ENCODE results near the gene PPARD.
A peak's percentile ranks its signal among the peaks of the same experiment; 100 is the strongest.
"Not testable (repeated sequence)": the region's sequence is repeated elsewhere in the genome, so short reads cannot be mapped to it uniquely, and the experiment has no call there.

PPARD gene

GRCh38 chr6:35419417-35419816 is 77.1 kb downstream of the PPARD start:
- no peak overlapping the region for H3K4me3 ChIP-seq (ENCODE audit: low read depth in 1 of 2, low read length in 2 of 2)
- no peak overlapping the region for H3K27ac ChIP-seq (ENCODE audit: low read depth, low read length)
- no peak overlapping the region for H3K9ac ChIP-seq (ENCODE audit: low read depth in 1 of 2, low read length in 2 of 2)
- no peaks in the 10 kb centered on the region for H3K27me3 ChIP-seq (ENCODE audit: control insufficient read depth in 1 of 2, insufficient read depth in 2 of 2, low read length in 2 of 2)
- peaks cover 22 to 25% of the 10 kb centered on the region in 2 donors for H3K4me1 ChIP-seq (ENCODE audit: control insufficient read depth in 1 of 2, insufficient read depth in 2 of 2, low read length in 2 of 2)
- peaks cover 11 to 34% of the 10 kb centered on the region in 2 donors for H3K36me3 ChIP-seq (ENCODE audit: control insufficient read depth in 1 of 2, insufficient read depth in 2 of 2, low read length in 2 of 2)
- H3K9me3 ChIP-seq (ENCODE audit: control insufficient read depth in 1 of 2, low read length in 2 of 2): no peaks in the 10 kb centered on the region

GRCh38 chr6:35419961-35420360 is 77.6 kb downstream of the PPARD start:
- Histone ChIP-seq H3K4me1 (ENCODE audit: control insufficient read depth in 1 of 2, insufficient read depth in 2 of 2, low read length in 2 of 2) (peaks cover 18 to 20% of the 10 kb centered on the region in 2 donors), H3K9ac (ENCODE audit: low read depth in 1 of 2, low read length in 2 of 2) (no peak overlapping the region), H3K27ac (ENCODE audit: low read depth, low read length) (no peak overlapping the region), H3K27me3 (ENCODE audit: control insufficient read depth in 1 of 2, insufficient read depth in 2 of 2, low read length in 2 of 2) (no peaks in the 10 kb centered on the region), H3K36me3 (ENCODE audit: control insufficient read depth in 1 of 2, insufficient read depth in 2 of 2, low read length in 2 of 2) (peaks cover 14 to 34% of the 10 kb centered on the region in 2 donors), H3K4me3 (ENCODE audit: low read depth in 1 of 2, low read length in 2 of 2) (no peak overlapping the region), H3K9me3 (ENCODE audit: control insufficient read depth in 1 of 2, low read length in 2 of 2) (no peaks in the 10 kb centered on the region)

GRCh38 chr6:35425284-35425683 is 82.9 kb downstream of the PPARD start:
- no peak overlapping the region for H3K9ac ChIP-seq (ENCODE audit: low read depth in 1 of 2, low read length in 2 of 2)
- peaks cover 14 to 54% of the 10 kb centered on the region in 2 donors for H3K36me3 ChIP-seq (ENCODE audit: control insufficient read depth in 1 of 2, insufficient read depth in 2 of 2, low read length in 2 of 2)
- no peak overlapping the region for H3K4me3 ChIP-seq (ENCODE audit: low read depth in 1 of 2, low read length in 2 of 2)
- H3K9me3 ChIP-seq (ENCODE audit: control insufficient read depth in 1 of 2, low read length in 2 of 2): peaks cover 10 to 21% of the 10 kb centered on the region in 2 donors
- no peak overlapping the region for H3K27ac ChIP-seq (ENCODE audit: low read depth, low read length)
- H3K4me1 ChIP-seq (ENCODE audit: control insufficient read depth in 1 of 2, insufficient read depth in 2 of 2, low read length in 2 of 2): no peaks in the 10 kb centered on the region
- no peaks in the 10 kb centered on the region for H3K27me3 ChIP-seq (ENCODE audit: control insufficient read depth in 1 of 2, insufficient read depth in 2 of 2, low read length in 2 of 2)

GRCh38 chr6:35426074-35426473 is 83.7 kb downstream of the PPARD start:
- Histone ChIP-seq H3K27ac (ENCODE audit: low read depth, low read length) (no peak overlapping the region), H3K27me3 (ENCODE audit: control insufficient read depth in 1 of 2, insufficient read depth in 2 of 2, low read length in 2 of 2) (no peaks in the 10 kb centered on the region), H3K4me1 (ENCODE audit: control insufficient read depth in 1 of 2, insufficient read depth in 2 of 2, low read length in 2 of 2) (no peaks in the 10 kb centered on the region), H3K9ac (ENCODE audit: low read depth in 1 of 2, low read length in 2 of 2) (no peak overlapping the region), H3K4me3 (ENCODE audit: low read depth in 1 of 2, low read length in 2 of 2) (no peak overlapping the region), H3K36me3 (ENCODE audit: control insufficient read depth in 1 of 2, insufficient read depth in 2 of 2, low read length in 2 of 2) (peaks cover 14 to 53% of the 10 kb centered on the region in 2 donors), H3K9me3 (ENCODE audit: control insufficient read depth in 1 of 2, low read length in 2 of 2) (peaks cover 10 to 21% of the 10 kb centered on the region in 2 donors)

- Histone ChIP-seq H3K9me3 (ENCODE audit: control insufficient read depth in 1 of 2, low read length in 2 of 2) (peaks cover 10 to 21% of the 10 kb centered on the region in 2 donors), H3K27me3 (ENCODE audit: control insufficient read depth in 1 of 2, insufficient read depth in 2 of 2, low read length in 2 of 2) (no peaks in the 10 kb centered on the region), H3K36me3 (ENCODE audit: control insufficient read depth in 1 of 2, insufficient read depth in 2 of 2, low read length in 2 of 2) (peaks cover 10 to 43% of the 10 kb centered on the region in 2 donors), H3K4me3 (ENCODE audit: low read depth in 1 of 2, low read length in 2 of 2) (no peak overlapping the region), H3K27ac (ENCODE audit: low read depth, low read length) (no peak overlapping the region), H3K9ac (ENCODE audit: low read depth in 1 of 2, low read length in 2 of 2) (no peak overlapping the region), H3K4me1 (ENCODE audit: control insufficient read depth in 1 of 2, insufficient read depth in 2 of 2, low read length in 2 of 2) (peaks cover 0 to 5% of the 10 kb centered on the region in 2 donors)
Measured at GRCh38 chr6:35427435-35427834, 85.1 kb downstream of the PPARD start.

- no peak overlapping the region for H3K27ac ChIP-seq (ENCODE audit: low read depth, low read length)
- peaks cover 0 to 5% of the 10 kb centered on the region in 2 donors for H3K4me1 ChIP-seq (ENCODE audit: control insufficient read depth in 1 of 2, insufficient read depth in 2 of 2, low read length in 2 of 2)
- no peak overlapping the region for H3K9ac ChIP-seq (ENCODE audit: low read depth in 1 of 2, low read length in 2 of 2)
- no peak overlapping the region for H3K4me3 ChIP-seq (ENCODE audit: low read depth in 1 of 2, low read length in 2 of 2)
- peaks cover 10 to 41% of the 10 kb centered on the region in 2 donors for H3K36me3 ChIP-seq (ENCODE audit: control insufficient read depth in 1 of 2, insufficient read depth in 2 of 2, low read length in 2 of 2)
- peaks cover 10 to 21% of the 10 kb centered on the region in 2 donors for H3K9me3 ChIP-seq (ENCODE audit: control insufficient read depth in 1 of 2, low read length in 2 of 2)
- no peaks in the 10 kb centered on the region for H3K27me3 ChIP-seq (ENCODE audit: control insufficient read depth in 1 of 2, insufficient read depth in 2 of 2, low read length in 2 of 2)
Measured at GRCh38 chr6:35427851-35428321, 85.5 kb downstream of the PPARD start.

- Histone ChIP-seq H3K4me1 (ENCODE audit: control insufficient read depth in 1 of 2, insufficient read depth in 2 of 2, low read length in 2 of 2) (peaks cover 0 to 5% of the 10 kb centered on the region in 2 donors), H3K9ac (ENCODE audit: low read depth in 1 of 2, low read length in 2 of 2) (no peak overlapping the region), H3K27ac (ENCODE audit: low read depth, low read length) (no peak overlapping the region), H3K9me3 (ENCODE audit: control insufficient read depth in 1 of 2, low read length in 2 of 2) (peaks cover 10 to 21% of the 10 kb centered on the region in 2 donors), H3K27me3 (ENCODE audit: control insufficient read depth in 1 of 2, insufficient read depth in 2 of 2, low read length in 2 of 2) (no peaks in the 10 kb centered on the region), H3K36me3 (ENCODE audit: control insufficient read depth in 1 of 2, insufficient read depth in 2 of 2, low read length in 2 of 2) (peaks cover 10 to 41% of the 10 kb centered on the region in 2 donors), H3K4me3 (ENCODE audit: low read depth in 1 of 2, low read length in 2 of 2) (peak overlapping the region in 1 of 2 donors; percentile 22)
Measured at GRCh38 chr6:35428421-35429149, 86.2 kb downstream of the PPARD start.

- H3K27ac ChIP-seq (ENCODE audit: low read depth, low read length): no peak overlapping the region
- peaks cover 10 to 21% of the 10 kb centered on the region in 2 donors for H3K9me3 ChIP-seq (ENCODE audit: control insufficient read depth in 1 of 2, low read length in 2 of 2)
- no peak overlapping the region for H3K4me3 ChIP-seq (ENCODE audit: low read depth in 1 of 2, low read length in 2 of 2)
- H3K27me3 ChIP-seq (ENCODE audit: control insufficient read depth in 1 of 2, insufficient read depth in 2 of 2, low read length in 2 of 2): no peaks in the 10 kb centered on the region
- H3K36me3 ChIP-seq (ENCODE audit: control insufficient read depth in 1 of 2, insufficient read depth in 2 of 2, low read length in 2 of 2): peaks cover 3 to 34% of the 10 kb centered on the region in 2 donors
- no peak overlapping the region for H3K9ac ChIP-seq (ENCODE audit: low read depth in 1 of 2, low read length in 2 of 2)
- H3K4me1 ChIP-seq (ENCODE audit: control insufficient read depth in 1 of 2, insufficient read depth in 2 of 2, low read length in 2 of 2): peaks cover 0 to 12% of the 10 kb centered on the region in 2 donors
Measured at GRCh38 chr6:35429463-35429862, 87.1 kb downstream of the PPARD start.

GRCh38 chr6:35432291-35432690 is 89.9 kb downstream of the PPARD start:
- H3K27ac ChIP-seq (ENCODE audit: low read depth, low read length): no peak overlapping the region
- no peaks in the 10 kb centered on the region for H3K27me3 ChIP-seq (ENCODE audit: control insufficient read depth in 1 of 2, insufficient read depth in 2 of 2, low read length in 2 of 2)
- peaks cover 10 to 21% of the 10 kb centered on the region in 2 donors for H3K9me3 ChIP-seq (ENCODE audit: control insufficient read depth in 1 of 2, low read length in 2 of 2)
- peaks cover 23 to 39% of the 10 kb centered on the region in 2 donors for H3K4me1 ChIP-seq (ENCODE audit: control insufficient read depth in 1 of 2, insufficient read depth in 2 of 2, low read length in 2 of 2)
- H3K9ac ChIP-seq (ENCODE audit: low read depth in 1 of 2, low read length in 2 of 2): no peak overlapping the region
- H3K36me3 ChIP-seq (ENCODE audit: control insufficient read depth in 1 of 2, insufficient read depth in 2 of 2, low read length in 2 of 2): peaks cover 0 to 8% of the 10 kb centered on the region in 2 donors
- no peak overlapping the region for H3K4me3 ChIP-seq (ENCODE audit: low read depth in 1 of 2, low read length in 2 of 2)

- H3K4me3 ChIP-seq (ENCODE audit: low read depth in 1 of 2, low read length in 2 of 2); H3K27ac ChIP-seq (ENCODE audit: low read depth, low read length); H3K27me3 ChIP-seq (ENCODE audit: control insufficient read depth in 1 of 2, insufficient read depth in 2 of 2, low read length in 2 of 2); H3K36me3 ChIP-seq (ENCODE audit: control insufficient read depth in 1 of 2, insufficient read depth in 2 of 2, low read length in 2 of 2); H3K9ac ChIP-seq (ENCODE audit: low read depth in 1 of 2, low read length in 2 of 2): not testable (repeated sequence)
- H3K4me1 ChIP-seq (ENCODE audit: control insufficient read depth in 1 of 2, insufficient read depth in 2 of 2, low read length in 2 of 2): peaks cover 23 to 39% of the 10 kb centered on the region in 2 donors
- H3K9me3 ChIP-seq (ENCODE audit: control insufficient read depth in 1 of 2, low read length in 2 of 2): peaks cover 10 to 21% of the 10 kb centered on the region in 2 donors
Measured at GRCh38 chr6:35432702-35433101, 90.3 kb downstream of the PPARD start.
